ENCODE results near the gene ABCA1. TPM values are rescaled to one million over a fixed set of nuclear protein-coding genes. Genes with fewer than 3 reads are reported as not detected.
"Not testable (repeated sequence)": the region's sequence is repeated elsewhere in the genome, so short reads cannot be mapped to it uniquely, and the experiment has no call there.

ABCA1 gene
- total RNA-seq, 4 donors from 2014 or later: 24.5 to 89.1 (median 48.5) TPM

GRCh38 chr9:104960662-104961061 is 32.7 kb upstream of the ABCA1 start:
- H3K27ac ChIP-seq: no peak overlapping the region
- H3K27me3 ChIP-seq: no peaks in the 10 kb centered on the region
- TF ChIP-seq EP300 (IDR thresholded peaks at IDR 0.05) (no peak), CTCF (IDR thresholded peaks at IDR 0.05) (no peak), POLR2AphosphoS5 (IDR thresholded peaks at IDR 0.05) (no peak), POLR2A (IDR thresholded peaks at IDR 0.05) (no peak)
- no peaks in the 10 kb centered on the region for H3K9me3 ChIP-seq
- H3K4me1 ChIP-seq: peaks cover 16% of the 10 kb centered on the region
- no peak overlapping the region for H3K4me3 ChIP-seq
- no peak for DNase-seq (ENCODE audit: low spot score in 2 of 2)
- 40% methylated on average over 2 of the region's 2 CpGs for WGBS
- no peaks in the 10 kb centered on the region for H3K36me3 ChIP-seq

GRCh38 chr9:104958751-104959150 is 30.8 kb upstream of the ABCA1 start:
- no peak overlapping the region for H3K27ac ChIP-seq
- no peaks in the 10 kb centered on the region for H3K36me3 ChIP-seq
- WGBS: 50% methylated on average over 1 of the region's 1 CpG
- no peak for TF ChIP-seq CTCF (IDR thresholded peaks at IDR 0.05)
- no peak for TF ChIP-seq POLR2AphosphoS5 (IDR thresholded peaks at IDR 0.05)
- TF ChIP-seq POLR2A (IDR thresholded peaks at IDR 0.05): no peak
- TF ChIP-seq EP300 (IDR thresholded peaks at IDR 0.05): no peak
- no peaks in the 10 kb centered on the region for H3K27me3 ChIP-seq
- H3K4me3 ChIP-seq: no peak overlapping the region
- H3K4me1 ChIP-seq: peaks cover 16% of the 10 kb centered on the region
- no peaks in the 10 kb centered on the region for H3K9me3 ChIP-seq
- no peak for DNase-seq (ENCODE audit: low spot score in 2 of 2)

- not testable (repeated sequence) for H3K36me3 ChIP-seq; H3K27me3 ChIP-seq; DNase-seq (ENCODE audit: low spot score in 2 of 2); H3K4me3 ChIP-seq; H3K27ac ChIP-seq; H3K9me3 ChIP-seq
- peaks cover 16% of the 10 kb centered on the region for H3K4me1 ChIP-seq
- 81% methylated on average over 4 of the region's 4 CpGs for WGBS
Measured at GRCh38 chr9:104958006-104958405, 30.1 kb upstream of the ABCA1 start.

GRCh38 chr9:104951487-104951886 is 23.5 kb upstream of the ABCA1 start:
- TF ChIP-seq CTCF (IDR thresholded peaks at IDR 0.05): no peak
- DNase-seq (ENCODE audit: low spot score in 2 of 2): no peak
- no peaks in the 10 kb centered on the region for H3K4me1 ChIP-seq
- no peaks in the 10 kb centered on the region for H3K9me3 ChIP-seq
- H3K27me3 ChIP-seq: no peaks in the 10 kb centered on the region
- no peak overlapping the region for H3K27ac ChIP-seq
- H3K4me3 ChIP-seq: no peak overlapping the region
- no peaks in the 10 kb centered on the region for H3K36me3 ChIP-seq
- 64% methylated on average over 4 of the region's 4 CpGs for WGBS

- Histone ChIP-seq H3K4me1 (no peaks in the 10 kb centered on the region), H3K9me3 (no peaks in the 10 kb centered on the region), H3K27me3 (no peaks in the 10 kb centered on the region), H3K4me3 (no peak overlapping the region), H3K36me3 (no peaks in the 10 kb centered on the region), H3K27ac (no peak overlapping the region)
- TF ChIP-seq POLR2AphosphoS5 (IDR thresholded peaks at IDR 0.05) (no peak), EP300 (IDR thresholded peaks at IDR 0.05) (no peak), POLR2A (IDR thresholded peaks at IDR 0.05) (no peak), CTCF (IDR thresholded peaks at IDR 0.05) (no peak)
- no peak for DNase-seq (ENCODE audit: low spot score in 2 of 2)
- 92% methylated on average over 4 of the region's 4 CpGs for WGBS
Measured at GRCh38 chr9:104950838-104951237, 22.9 kb upstream of the ABCA1 start.

- Histone ChIP-seq H3K4me3 (no peak overlapping the region), H3K27me3 (no peaks in the 10 kb centered on the region), H3K9me3 (no peaks in the 10 kb centered on the region), H3K27ac (no peak overlapping the region), H3K36me3 (no peaks in the 10 kb centered on the region), H3K4me1 (no peaks in the 10 kb centered on the region)
- TF ChIP-seq POLR2AphosphoS5 (IDR thresholded peaks at IDR 0.05) (no peak), EP300 (IDR thresholded peaks at IDR 0.05) (no peak), POLR2A (IDR thresholded peaks at IDR 0.05) (no peak), CTCF (IDR thresholded peaks at IDR 0.05) (no peak)
- WGBS: 84% methylated on average over 3 of the region's 3 CpGs
- no peak for DNase-seq (ENCODE audit: low spot score in 2 of 2)
Measured at GRCh38 chr9:104948277-104948676, 20.3 kb upstream of the ABCA1 start.
